Measurements from ENCODE around the gene PPP1R3G.

DNA sequence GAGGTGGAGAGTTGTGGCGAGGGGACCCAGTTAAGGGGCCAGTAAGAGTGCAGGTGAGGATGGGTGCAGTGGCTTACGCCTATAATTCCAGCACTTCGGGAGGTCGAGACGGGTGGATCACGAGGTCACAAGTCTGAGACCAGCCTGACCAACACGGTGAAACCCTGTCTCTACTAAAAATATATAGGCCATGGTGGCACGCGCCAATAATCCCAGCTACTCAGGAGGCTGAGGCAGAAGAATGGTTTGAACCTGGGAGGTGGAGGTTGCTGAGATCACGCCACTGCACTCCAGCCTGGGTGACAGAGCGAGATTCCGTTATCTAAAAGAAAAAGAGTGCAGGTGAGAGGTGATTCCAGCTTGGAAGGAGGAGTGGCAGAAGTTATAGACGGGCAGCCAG is 28.0 kb downstream of the PPP1R3G start:
- TF ChIP-seq, protein P1, sequence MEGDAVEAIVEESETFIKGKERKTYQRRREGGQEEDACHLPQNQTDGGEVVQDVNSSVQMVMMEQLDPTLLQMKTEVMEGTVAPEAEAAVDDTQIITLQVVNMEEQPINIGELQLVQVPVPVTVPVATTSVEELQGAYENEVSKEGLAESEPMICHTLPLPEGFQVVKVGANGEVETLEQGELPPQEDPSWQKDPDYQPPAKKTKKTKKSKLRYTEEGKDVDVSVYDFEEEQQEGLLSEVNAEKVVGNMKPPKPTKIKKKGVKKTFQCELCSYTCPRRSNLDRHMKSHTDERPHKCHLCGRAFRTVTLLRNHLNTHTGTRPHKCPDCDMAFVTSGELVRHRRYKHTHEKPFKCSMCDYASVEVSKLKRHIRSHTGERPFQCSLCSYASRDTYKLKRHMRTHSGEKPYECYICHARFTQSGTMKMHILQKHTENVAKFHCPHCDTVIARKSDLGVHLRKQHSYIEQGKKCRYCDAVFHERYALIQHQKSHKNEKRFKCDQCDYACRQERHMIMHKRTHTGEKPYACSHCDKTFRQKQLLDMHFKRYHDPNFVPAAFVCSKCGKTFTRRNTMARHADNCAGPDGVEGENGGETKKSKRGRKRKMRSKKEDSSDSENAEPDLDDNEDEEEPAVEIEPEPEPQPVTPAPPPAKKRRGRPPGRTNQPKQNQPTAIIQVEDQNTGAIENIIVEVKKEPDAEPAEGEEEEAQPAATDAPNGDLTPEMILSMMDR (IDR thresholded peaks at IDR 0.05), result no peak
- no peak for TF ChIP-seq POLR2A (IDR thresholded peaks at IDR 0.05)
